Mucosa of rectum (tissue), 2 donors: ENCODE measurements around the gene GALNT13.

Experiments used
- H3K27ac ChIP-seq, 2 donors: one replicate each; pipeline ENCODE4 v1.7.0; 2013; ENCODE audit warnings: inconsistent platforms in 2 of 2, low read depth in 2 of 2, low read length in 2 of 2
- H3K27me3 ChIP-seq, 2 donors: one replicate each; pipeline ENCODE4 v1.7.0; 2013; ENCODE audit warnings: low read length in 2 of 2; ENCODE audit not compliant: control insufficient read depth in 2 of 2, insufficient read depth in 2 of 2
- H3K36me3 ChIP-seq, 2 donors: one replicate each; pipeline ENCODE4 v1.7.0; 2013; ENCODE audit warnings: low read length in 2 of 2; ENCODE audit not compliant: control insufficient read depth in 2 of 2, insufficient read depth in 2 of 2
- H3K4me1 ChIP-seq, 2 donors: one replicate each; pipeline ENCODE4 v1.7.0; 2013; ENCODE audit warnings: low read length in 2 of 2, mild to moderate bottlenecking in 1 of 2; ENCODE audit not compliant: control insufficient read depth in 2 of 2, insufficient read depth in 2 of 2
- H3K4me3 ChIP-seq, 2 donors: one replicate each; pipeline ENCODE4 v1.7.0; 2013; ENCODE audit warnings: low read length in 2 of 2
- H3K9ac ChIP-seq, 2 donors: one replicate each; pipeline ENCODE4 v1.7.0; 2013; ENCODE audit warnings: low read length in 2 of 2, low read depth in 1 of 2, mild to moderate bottlenecking in 1 of 2
- H3K9me3 ChIP-seq, 2 donors: one replicate each; pipeline ENCODE4 v1.7.0; 2013; ENCODE audit warnings: low read length in 2 of 2; ENCODE audit not compliant: control insufficient read depth in 2 of 2
- donor health status: healthy.
- donor health status: Normal muscosa, but diverticular disease.

The GALNT13 gene

DNA sequence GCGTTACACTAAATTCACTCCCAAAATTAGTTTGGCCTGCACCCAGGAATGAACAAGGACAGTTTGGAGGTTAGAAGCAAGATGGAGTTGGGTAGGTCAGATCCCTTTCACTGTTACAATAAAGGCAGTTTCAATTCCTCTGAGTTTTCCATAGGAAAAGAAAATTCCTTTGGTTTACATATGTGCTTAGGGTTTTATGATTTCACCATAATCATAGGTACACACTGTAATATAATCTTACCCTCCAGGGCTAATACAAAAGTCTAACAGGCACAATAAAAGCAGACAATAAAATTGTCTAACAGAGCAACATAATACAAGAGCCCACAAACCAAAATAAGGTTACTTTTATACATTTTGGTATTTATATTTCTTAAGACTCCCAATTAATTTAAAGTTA is 435.3 kb downstream of the GALNT13 start:
- no peaks in the 10 kb centered on the region for H3K9me3 ChIP-seq
- peaks cover 0 to 5% of the 10 kb centered on the region in 2 donors for H3K4me1 ChIP-seq
- H3K9ac ChIP-seq = no peak overlapping the region
- no peak overlapping the region for H3K4me3 ChIP-seq
- H3K27ac ChIP-seq = no peak overlapping the region
- H3K27me3 ChIP-seq = no peaks in the 10 kb centered on the region
- H3K36me3 ChIP-seq = no peaks in the 10 kb centered on the region

DNA sequence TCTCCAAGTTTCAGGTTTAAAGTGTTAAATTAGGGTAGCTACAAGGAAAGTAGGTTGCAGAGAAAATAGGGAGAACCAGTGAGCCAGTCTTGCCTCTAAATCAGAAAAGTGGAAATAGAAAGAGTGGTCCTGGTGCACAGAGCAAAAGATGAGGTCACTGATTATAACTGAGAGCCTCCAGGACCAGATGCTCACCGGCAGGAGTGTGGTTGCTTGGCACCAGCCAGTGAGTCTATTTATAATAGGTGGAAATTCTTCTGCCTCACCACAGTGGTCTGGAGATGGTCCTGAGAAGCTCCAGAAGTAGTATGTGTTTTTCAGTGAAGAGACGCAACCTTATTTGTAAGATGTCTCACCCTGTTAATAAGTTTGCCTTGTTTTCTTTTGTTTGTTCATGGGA is 452.9 kb downstream of the GALNT13 start:
- H3K36me3 ChIP-seq = no peaks in the 10 kb centered on the region
- H3K9ac ChIP-seq = no peak overlapping the region

DNA sequence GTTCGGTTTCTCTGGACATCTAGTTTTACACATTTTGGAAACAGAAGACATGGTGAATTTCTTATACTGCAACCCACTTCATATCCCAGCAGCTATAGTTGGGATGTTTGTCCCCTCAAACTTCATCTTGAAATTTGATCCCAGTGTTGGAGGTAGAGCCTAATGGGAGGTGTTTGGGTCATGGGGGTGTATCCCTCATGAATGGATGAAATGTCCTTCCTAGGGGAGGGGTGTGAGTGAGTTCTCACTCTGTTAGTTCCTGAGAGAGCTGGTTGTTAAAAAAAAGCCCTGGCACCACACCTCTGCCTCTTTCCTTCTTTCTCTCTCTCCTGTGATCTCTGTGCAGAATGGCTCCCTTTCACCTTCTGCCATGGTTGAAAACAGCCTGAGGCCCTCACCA is 457.8 kb downstream of the GALNT13 start:
- Histone ChIP-seq H3K27me3 (no peaks in the 10 kb centered on the region), H3K27ac (no peak overlapping the region), H3K4me3 (no peak overlapping the region), H3K9me3 (no peaks in the 10 kb centered on the region), H3K4me1 (no peaks in the 10 kb centered on the region), H3K36me3 (no peaks in the 10 kb centered on the region), H3K9ac (no peak overlapping the region)

More for the DNA sequence above, 452.9 kb downstream of the GALNT13 start:
- Histone ChIP-seq H3K4me3 (no peak overlapping the region), H3K4me1 (no peaks in the 10 kb centered on the region), H3K27ac (no peak overlapping the region), H3K27me3 (no peaks in the 10 kb centered on the region), H3K9me3 (no peaks in the 10 kb centered on the region)

DNA sequence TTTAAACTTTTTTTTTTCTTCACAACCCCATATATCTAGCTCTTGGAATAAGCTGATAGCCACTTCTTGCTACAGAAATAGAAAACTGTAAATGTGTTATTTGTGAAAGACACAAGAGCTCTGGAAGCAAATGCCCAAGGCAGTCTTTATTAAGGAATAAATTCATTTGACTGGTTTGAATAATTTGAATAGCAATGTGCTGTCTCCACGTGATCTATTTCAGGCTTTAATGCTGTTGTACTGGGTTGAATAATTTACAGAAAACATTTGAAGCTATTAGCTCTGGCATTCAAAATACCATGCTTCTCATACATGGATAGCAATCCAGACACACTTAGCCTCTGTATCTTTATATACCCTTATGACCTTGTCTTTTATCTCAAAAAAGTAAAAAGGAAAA is 460.1 kb downstream of the GALNT13 start:
- Histone ChIP-seq H3K4me3 (no peak overlapping the region), H3K27me3 (no peaks in the 10 kb centered on the region), H3K9ac (no peak overlapping the region), H3K4me1 (no peaks in the 10 kb centered on the region), H3K9me3 (no peaks in the 10 kb centered on the region), H3K36me3 (no peaks in the 10 kb centered on the region), H3K27ac (no peak overlapping the region)

DNA sequence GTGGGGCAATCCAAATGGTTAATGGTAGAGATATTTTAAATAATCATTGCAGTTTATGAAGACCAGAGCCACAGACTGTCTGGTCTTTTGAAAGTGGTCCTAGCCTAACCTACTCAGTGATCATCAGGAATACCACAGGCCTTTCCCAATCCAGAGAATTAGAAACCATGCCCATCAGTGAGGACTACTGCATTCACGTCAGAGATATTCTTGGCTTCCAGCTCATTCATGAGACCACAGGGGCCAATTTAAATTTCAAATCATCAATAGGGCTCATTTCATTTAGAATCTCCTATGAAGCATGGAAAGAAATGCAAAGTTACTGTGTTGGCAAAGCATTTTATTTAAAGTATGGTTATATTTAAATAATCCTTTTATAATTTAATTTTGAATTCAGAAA is 464.5 kb downstream of the GALNT13 start:
- H3K27me3 ChIP-seq = no peaks in the 10 kb centered on the region
- H3K4me3 ChIP-seq = no peak overlapping the region
- no peak overlapping the region for H3K9ac ChIP-seq
- H3K9me3 ChIP-seq = no peaks in the 10 kb centered on the region
- no peaks in the 10 kb centered on the region for H3K36me3 ChIP-seq
- H3K4me1 ChIP-seq = no peaks in the 10 kb centered on the region
- H3K27ac ChIP-seq = no peak overlapping the region

DNA sequence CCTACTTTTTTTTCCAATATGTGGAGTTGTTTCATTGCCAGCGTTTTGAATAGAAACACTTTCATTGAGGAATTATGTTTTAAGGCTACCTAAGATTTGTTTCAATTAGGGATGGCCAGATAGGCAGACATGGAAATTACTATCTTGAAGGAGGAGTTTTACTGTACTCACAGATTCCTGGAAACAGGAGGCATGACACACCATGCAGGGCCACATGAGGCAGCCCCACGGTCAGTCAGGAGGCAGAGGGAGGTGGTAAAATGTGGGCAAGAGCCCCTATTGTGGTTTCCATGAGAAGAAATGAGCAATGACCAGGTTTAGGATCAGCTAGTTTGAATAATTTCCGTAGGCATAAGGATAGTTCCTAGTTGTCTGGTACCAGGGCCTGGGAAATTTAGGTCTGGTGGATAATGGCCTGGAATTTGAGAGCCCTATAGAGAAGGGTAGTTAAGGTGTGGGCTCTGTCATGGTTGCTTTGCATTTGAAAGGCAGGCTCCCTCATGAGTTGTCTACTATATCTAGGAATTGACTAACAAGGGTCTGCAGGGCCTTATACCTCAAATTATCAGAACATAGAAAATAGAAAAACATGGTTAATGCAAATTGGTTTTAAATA is 466.7 kb downstream of the GALNT13 start:
- Histone ChIP-seq H3K27ac (no peak overlapping the region), H3K4me1 (no peaks in the 10 kb centered on the region), H3K9ac (no peak overlapping the region), H3K27me3 (no peaks in the 10 kb centered on the region), H3K9me3 (no peaks in the 10 kb centered on the region), H3K4me3 (no peak overlapping the region), H3K36me3 (no peaks in the 10 kb centered on the region)

DNA sequence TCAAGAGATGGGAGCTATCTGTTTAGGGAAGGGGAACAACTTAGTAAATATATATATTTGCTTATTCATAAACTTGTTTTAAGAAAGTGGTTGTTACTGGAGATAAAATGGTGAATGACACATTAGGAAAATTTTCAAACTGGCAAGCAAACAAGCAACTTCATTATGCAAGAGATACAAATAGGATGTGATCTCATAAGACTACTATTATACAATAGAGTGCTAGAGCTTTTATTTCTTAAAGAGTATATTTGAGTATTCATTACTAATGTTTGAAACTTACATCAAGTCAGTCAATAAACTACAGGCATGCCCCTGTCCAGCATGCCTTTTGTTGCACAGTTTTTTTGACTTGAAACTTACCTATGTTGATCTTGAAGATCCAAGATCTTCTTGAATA is 471.6 kb downstream of the GALNT13 start:
- H3K4me3 ChIP-seq = no peak overlapping the region
- H3K9me3 ChIP-seq = no peaks in the 10 kb centered on the region
- H3K9ac ChIP-seq = no peak overlapping the region
- no peaks in the 10 kb centered on the region for H3K36me3 ChIP-seq
- no peak overlapping the region for H3K27ac ChIP-seq
- no peaks in the 10 kb centered on the region for H3K27me3 ChIP-seq
- H3K4me1 ChIP-seq = no peaks in the 10 kb centered on the region

DNA sequence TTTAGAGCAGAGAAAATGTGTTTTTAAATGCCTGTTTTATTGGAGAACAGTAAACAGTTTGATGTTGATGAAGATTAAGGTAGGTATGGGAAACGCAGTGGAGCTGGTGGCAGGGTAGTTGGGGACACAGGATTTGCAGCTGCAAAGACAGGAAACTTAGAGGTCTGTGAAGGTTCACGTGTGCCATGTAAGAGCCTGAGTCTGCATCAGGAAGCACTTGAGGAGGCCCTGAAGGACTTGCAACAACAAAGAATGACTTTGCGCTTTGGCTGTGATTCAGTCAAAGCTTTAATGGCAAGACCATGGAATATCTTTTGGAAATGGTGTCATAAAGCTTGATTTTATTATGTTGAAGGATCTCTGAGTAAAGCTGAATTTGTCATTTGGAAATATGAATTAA is 479.2 kb downstream of the GALNT13 start:
- H3K27ac ChIP-seq = no peak overlapping the region
- no peaks in the 10 kb centered on the region for H3K27me3 ChIP-seq
- H3K4me3 ChIP-seq = no peak overlapping the region
- no peaks in the 10 kb centered on the region for H3K36me3 ChIP-seq
- no peak overlapping the region for H3K9ac ChIP-seq
- H3K9me3 ChIP-seq = no peaks in the 10 kb centered on the region
- no peaks in the 10 kb centered on the region for H3K4me1 ChIP-seq

DNA sequence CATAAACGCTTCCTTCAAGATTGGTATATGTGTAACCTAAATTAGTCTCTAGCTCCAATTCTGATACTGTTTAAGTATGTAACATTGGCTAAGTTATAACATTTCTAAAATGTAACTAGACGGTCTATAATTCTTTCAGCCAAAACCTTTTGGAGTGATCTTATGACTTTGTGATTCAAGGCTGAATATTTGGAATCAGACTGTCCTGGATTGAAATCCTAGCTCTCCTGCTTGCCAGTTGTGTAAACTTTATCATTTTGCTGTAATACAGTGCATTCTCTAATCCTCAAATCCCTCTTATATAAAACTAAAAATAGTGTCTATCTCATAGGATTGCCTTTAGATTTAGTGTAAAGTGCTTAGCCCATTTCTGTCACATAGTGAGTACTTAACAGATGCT is 489.6 kb downstream of the GALNT13 start:
- Histone ChIP-seq H3K4me1 (no peaks in the 10 kb centered on the region), H3K9me3 (no peaks in the 10 kb centered on the region), H3K9ac (no peak overlapping the region), H3K36me3 (no peaks in the 10 kb centered on the region), H3K4me3 (no peak overlapping the region), H3K27me3 (no peaks in the 10 kb centered on the region), H3K27ac (no peak overlapping the region)

DNA sequence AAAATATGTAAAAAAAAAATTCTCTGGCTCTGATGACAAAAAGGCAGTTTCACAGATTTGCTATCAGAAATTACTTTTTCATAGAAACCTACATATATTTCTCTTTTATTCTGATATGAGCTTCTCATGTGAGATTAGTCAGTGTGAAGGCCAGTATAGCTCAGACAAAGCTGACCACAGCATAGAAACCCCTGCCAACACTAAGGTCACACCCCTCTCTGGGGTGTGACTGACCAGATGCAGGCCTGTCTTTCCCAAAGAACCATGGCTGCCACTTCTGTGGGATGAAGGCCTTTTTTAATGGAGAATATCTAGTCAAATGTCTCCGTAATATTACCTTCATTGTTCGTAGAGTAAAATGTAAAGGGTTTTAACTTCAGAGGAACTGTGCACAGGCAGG is 496.4 kb downstream of the GALNT13 start:
- Histone ChIP-seq H3K27me3 (no peaks in the 10 kb centered on the region), H3K9ac (no peak overlapping the region), H3K27ac (no peak overlapping the region), H3K9me3 (no peaks in the 10 kb centered on the region), H3K36me3 (no peaks in the 10 kb centered on the region), H3K4me1 (no peaks in the 10 kb centered on the region), H3K4me3 (no peak overlapping the region)

DNA sequence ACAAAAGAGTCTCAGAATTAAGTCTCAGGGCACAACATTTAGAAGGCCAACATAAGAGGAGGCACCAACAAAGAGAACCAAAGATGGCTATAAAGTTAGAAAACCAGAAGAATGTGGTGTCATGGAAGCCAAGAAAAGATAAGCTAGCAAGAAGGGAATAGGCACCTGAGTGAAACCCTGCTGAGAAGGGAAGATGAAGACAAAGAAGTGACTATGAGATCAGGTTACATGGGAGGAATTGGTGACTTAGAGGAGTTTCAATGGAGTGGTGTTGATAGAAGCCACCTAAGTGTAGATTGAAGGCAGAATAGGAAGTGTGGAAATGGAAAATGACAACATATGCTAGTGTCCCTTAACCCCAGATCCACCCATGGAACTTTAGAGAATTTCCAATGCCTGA is 499.2 kb downstream of the GALNT13 start:
- H3K9ac ChIP-seq = no peak overlapping the region
- H3K9me3 ChIP-seq = no peaks in the 10 kb centered on the region
- H3K27me3 ChIP-seq = no peaks in the 10 kb centered on the region
- no peaks in the 10 kb centered on the region for H3K4me1 ChIP-seq
- no peak overlapping the region for H3K4me3 ChIP-seq
- H3K36me3 ChIP-seq = no peaks in the 10 kb centered on the region
- H3K27ac ChIP-seq = no peak overlapping the region
